ENCODE data around the gene CRADD.

GRCh38 chr12:93873561-93873960 lies 196.4 kb downstream of the CRADD start:
- TF ChIP-seq CTCF (IDR thresholded peaks at IDR 0.05 in 4 of 5, conservative IDR thresholded peaks at IDR 0.05 in 1 of 5) (no peak), POLR2A (IDR thresholded peaks at IDR 0.05) (no peak)

Measured in gastrocnemius medialis (tissue), 4 donors.